Fibroblast of lung (primary cell): ENCODE measurements around the gene TWSG1. TPM values are rescaled to one million over a fixed set of nuclear protein-coding genes. Genes with fewer than 3 reads are reported as not detected.

ENCODE experiments used
- DNase-seq, 2 donors: peaks; one replicate each; pipeline versions ENCODE4 v3.0.0 to v3.0.0-alpha.2; 2010; ENCODE audit warnings: low read depth in 2 of 2
- H2AFZ ChIP-seq: 2 replicates; pipeline ENCODE4 v1.5.1; 2012; ENCODE audit warnings: low read length, control low read depth, inconsistent platforms
- H3K27ac ChIP-seq: 2 replicates; pipeline ENCODE4 v1.5.1; 2011; ENCODE audit warnings: low read length, control low read depth; ENCODE audit not compliant: insufficient read depth
- H3K27me3 ChIP-seq: 2 replicates; pipeline ENCODE4 v1.5.1; 2011; ENCODE audit warnings: mild to moderate bottlenecking, low read length; ENCODE audit not compliant: control insufficient read depth, insufficient read depth
- H3K36me3 ChIP-seq: 2 replicates; pipeline ENCODE4 v1.5.1; 2011; ENCODE audit warnings: low read length; ENCODE audit not compliant: control insufficient read depth, insufficient read depth
- H3K4me1 ChIP-seq: 2 replicates; pipeline ENCODE4 v1.5.1; 2011; ENCODE audit warnings: low read length; ENCODE audit not compliant: control insufficient read depth, insufficient read depth; ENCODE audit errors: extremely low read depth
- H3K4me2 ChIP-seq: 2 replicates; pipeline ENCODE4 v1.5.1; 2011; ENCODE audit warnings: low read length, control low read depth; ENCODE audit not compliant: insufficient read depth; ENCODE audit errors: extremely low read depth
- H3K4me3 ChIP-seq, 4 experiments: fragments of 200-600 bp in 1 of 4; sonication (generic) in 1 of 4; replicated peaks in 1 of 4; 2 replicates each; pipeline ENCODE4 v1.5.1; 2011 to 2016; ENCODE audit warnings: low read length in 4 of 4, low read depth in 3 of 4, mild to moderate bottlenecking in 3 of 4, control low read depth in 2 of 4, inconsistent platforms in 1 of 4, mixed read lengths in 1 of 4; ENCODE audit not compliant: insufficient read depth in 1 of 4; ENCODE audit errors: control extremely low read depth in 1 of 4
- H3K79me2 ChIP-seq: 2 replicates; pipeline ENCODE4 v1.5.1; 2012; ENCODE audit warnings: mild to moderate bottlenecking, low read length, inconsistent platforms; ENCODE audit not compliant: control insufficient read depth, insufficient read depth
- H3K9ac ChIP-seq: 2 replicates; pipeline ENCODE4 v1.5.1; 2011; ENCODE audit warnings: mild to moderate bottlenecking, low read length, control low read depth; ENCODE audit not compliant: insufficient read depth
- H3K9me3 ChIP-seq: 2 replicates; pipeline ENCODE4 v1.5.1; 2012; ENCODE audit warnings: low read depth, low read length; ENCODE audit not compliant: control insufficient read depth, insufficient read depth
- H4K20me1 ChIP-seq: 2 replicates; pipeline ENCODE4 v1.5.1; 2011; ENCODE audit warnings: low read length; ENCODE audit not compliant: control insufficient read depth, insufficient read depth; ENCODE audit errors: extremely low read depth
- EZH2 ChIP-seq: IDR thresholded peaks from 2 replicates; pipeline ENCODE4 v1.5.1; 2012; ENCODE audit warnings: low read length, control low read depth, mild to moderate bottlenecking; ENCODE audit errors: missing control alignments
- polyA plus RNA-seq, 2 donors: library from polyadenylated mRNA; depleted of rRNA in 1 of 2; stranded (reverse) in 1 of 2; unstranded in 1 of 2; fragments of >200 nt; gene quantifications; 2 replicates each; pipeline ENCODE4 v1.2.1, GENCODE V29; 2011 to 2012; ENCODE audit warnings: missing spikeins in 1 of 2
- total RNA-seq: library from RNA; depleted of rRNA; stranded (reverse); fragments of >200 nt; gene quantifications from 2 replicates; pipeline ENCODE4 v1.2.1, GENCODE V29; 2014
- TF ChIP-seq, protein P1 (sequence below), 2 donors: IDR thresholded peaks in 1 of 2; conservative IDR thresholded peaks in 1 of 2; 1 replicate in 1 of 2; 2 replicates in 1 of 2; pipeline ENCODE4 v1.5.1; 2011 to 2012; ENCODE audit warnings: low read length in 2 of 2, control low read depth in 1 of 2, inconsistent platforms in 1 of 2, low read depth in 1 of 2, mild to moderate bottlenecking in 1 of 2

TWSG1 gene
- total and polyA plus RNA-seq, 2 donors (not counting 1 experiment from before 2014, with no cell fraction given): 188 to 216 TPM

- H4K20me1 ChIP-seq: no peaks in the 10 kb centered on the region
Measured at GRCh38 chr18:9325716-9326115, 8.9 kb upstream of the TWSG1 start.

GRCh38 chr18:9328776-9329175 lies 5.8 kb upstream of the TWSG1 start:
- DNase-seq: no peak
- no peak overlapping the region for H3K4me3 ChIP-seq
- no peak overlapping the region for H3K4me2 ChIP-seq
- H2AFZ ChIP-seq: no peak overlapping the region
- no peaks in the 10 kb centered on the region for H3K79me2 ChIP-seq
- no peaks in the 10 kb centered on the region for H3K9me3 ChIP-seq
- no peak overlapping the region for H3K9ac ChIP-seq
- no peaks in the 10 kb centered on the region for H3K27me3 ChIP-seq
- TF ChIP-seq EZH2: no peak
- TF ChIP-seq, protein P1, sequence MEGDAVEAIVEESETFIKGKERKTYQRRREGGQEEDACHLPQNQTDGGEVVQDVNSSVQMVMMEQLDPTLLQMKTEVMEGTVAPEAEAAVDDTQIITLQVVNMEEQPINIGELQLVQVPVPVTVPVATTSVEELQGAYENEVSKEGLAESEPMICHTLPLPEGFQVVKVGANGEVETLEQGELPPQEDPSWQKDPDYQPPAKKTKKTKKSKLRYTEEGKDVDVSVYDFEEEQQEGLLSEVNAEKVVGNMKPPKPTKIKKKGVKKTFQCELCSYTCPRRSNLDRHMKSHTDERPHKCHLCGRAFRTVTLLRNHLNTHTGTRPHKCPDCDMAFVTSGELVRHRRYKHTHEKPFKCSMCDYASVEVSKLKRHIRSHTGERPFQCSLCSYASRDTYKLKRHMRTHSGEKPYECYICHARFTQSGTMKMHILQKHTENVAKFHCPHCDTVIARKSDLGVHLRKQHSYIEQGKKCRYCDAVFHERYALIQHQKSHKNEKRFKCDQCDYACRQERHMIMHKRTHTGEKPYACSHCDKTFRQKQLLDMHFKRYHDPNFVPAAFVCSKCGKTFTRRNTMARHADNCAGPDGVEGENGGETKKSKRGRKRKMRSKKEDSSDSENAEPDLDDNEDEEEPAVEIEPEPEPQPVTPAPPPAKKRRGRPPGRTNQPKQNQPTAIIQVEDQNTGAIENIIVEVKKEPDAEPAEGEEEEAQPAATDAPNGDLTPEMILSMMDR (conservative IDR thresholded peaks at IDR 0.05 in 1 of 2, IDR thresholded peaks at IDR 0.05 in 1 of 2; ENCODE audit: low read depth in 1 of 2, low read length in 2 of 2): no peak
- H4K20me1 ChIP-seq: no peaks in the 10 kb centered on the region
- H3K4me1 ChIP-seq: peaks cover 4% of the 10 kb centered on the region
- H3K27ac ChIP-seq: no peak overlapping the region
- no peaks in the 10 kb centered on the region for H3K36me3 ChIP-seq

More at GRCh38 chr18:9325716-9326115, 8.9 kb upstream of the TWSG1 start:
- Histone ChIP-seq H3K4me3 (no peak overlapping the region), H3K36me3 (no peaks in the 10 kb centered on the region), H3K27ac (no peak overlapping the region), H3K4me1 (peaks cover 8% of the 10 kb centered on the region), H3K79me2 (no peaks in the 10 kb centered on the region), H2AFZ (no peak overlapping the region), H3K9ac (no peak overlapping the region), H3K27me3 (no peaks in the 10 kb centered on the region), H3K4me2 (no peak overlapping the region), H3K9me3 (no peaks in the 10 kb centered on the region)
- no peak for DNase-seq
- TF ChIP-seq EZH2: no peak
- TF ChIP-seq, protein P1 (conservative IDR thresholded peaks at IDR 0.05 in 1 of 2, IDR thresholded peaks at IDR 0.05 in 1 of 2; ENCODE audit: low read depth in 1 of 2, low read length in 2 of 2): no peak

DNA sequence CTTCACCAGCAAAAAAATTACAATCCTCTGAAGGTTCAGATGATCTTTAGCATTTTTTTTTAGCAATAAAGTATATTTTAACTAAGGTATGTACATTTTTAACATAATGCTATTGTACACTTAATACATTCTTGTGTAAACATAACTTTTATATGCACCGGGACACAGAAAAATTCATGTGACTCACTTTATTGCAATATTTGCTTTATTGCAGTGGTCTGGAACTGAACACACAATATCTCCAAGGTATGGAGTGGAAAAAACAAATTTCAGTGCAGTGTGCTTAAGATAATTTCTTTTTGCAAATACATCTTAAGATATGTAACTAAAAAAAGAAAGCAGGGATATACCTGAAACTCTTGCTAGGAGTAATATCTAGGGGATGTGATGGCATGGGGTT lies 5.1 kb upstream of the TWSG1 start:
- Histone ChIP-seq H3K36me3 (no peaks in the 10 kb centered on the region), H3K4me3 (no peak overlapping the region), H3K27ac (no peak overlapping the region), H3K79me2 (no peaks in the 10 kb centered on the region), H4K20me1 (no peaks in the 10 kb centered on the region), H2AFZ (no peak overlapping the region), H3K27me3 (no peaks in the 10 kb centered on the region), H3K4me1 (peaks cover 2% of the 10 kb centered on the region), H3K4me2 (no peak overlapping the region), H3K9me3 (no peaks in the 10 kb centered on the region), H3K9ac (no peak overlapping the region)
- DNase-seq: no peak
- TF ChIP-seq EZH2: no peak
- TF ChIP-seq, protein P1 (conservative IDR thresholded peaks at IDR 0.05 in 1 of 2, IDR thresholded peaks at IDR 0.05 in 1 of 2; ENCODE audit: low read depth in 1 of 2, low read length in 2 of 2): no peak
